DND-41 (cell line): Measurements from ENCODE around the gene TPH1.

ENCODE experiments used
- ATAC-seq: fragments of 200-7000 bp; cut with Tn5 transposase; 3 replicates; pipeline ENCODE4 v1.9.1; 2021; ENCODE audit warnings: low read depth; ENCODE audit not compliant: insufficient read depth
- DNase-seq: peaks from one replicate; pipeline ENCODE4 v3.0.0-alpha.2; 2020
- H2AFZ ChIP-seq: 2 replicates; pipeline ENCODE4 v1.6.0; 2012; ENCODE audit warnings: low read depth, low read length
- H3K27ac ChIP-seq: 2 replicates; pipeline ENCODE4 v1.5.1; 2012; ENCODE audit warnings: low read length, inconsistent platforms
- H3K27me3 ChIP-seq: fragments of 200-600 bp; sonication (generic); 2 replicates; pipeline ENCODE4 v1.6.0; 2012; ENCODE audit warnings: low read length, mild to moderate bottlenecking, inconsistent platforms; ENCODE audit not compliant: insufficient read depth, poor library complexity
- H3K36me3 ChIP-seq: 2 replicates; pipeline ENCODE4 v1.5.1; 2012; ENCODE audit warnings: low read length, inconsistent platforms; ENCODE audit not compliant: insufficient read depth
- H3K4me1 ChIP-seq: 2 replicates; pipeline ENCODE4 v1.5.1; 2012; ENCODE audit warnings: mild to moderate bottlenecking, low read length; ENCODE audit not compliant: insufficient read depth
- H3K4me2 ChIP-seq: 2 replicates; pipeline ENCODE4 v1.6.0; 2012; ENCODE audit warnings: mild to moderate bottlenecking, moderate library complexity, low read length, inconsistent platforms; ENCODE audit not compliant: insufficient read depth
- H3K4me3 ChIP-seq, 2 experiments: fragments of 200-600 bp in 1 of 2; shearing (Covaris generic) in 1 of 2; 2 replicates each; pipeline ENCODE4 v1.5.1; 2012 to 2016; ENCODE audit warnings: inconsistent platforms in 2 of 2, low read length in 2 of 2, mild to moderate bottlenecking in 2 of 2, low read depth in 1 of 2, moderate library complexity in 1 of 2
- H3K79me2 ChIP-seq: 2 replicates; pipeline ENCODE4 v1.6.0; 2012; ENCODE audit warnings: low read length, inconsistent platforms; ENCODE audit not compliant: insufficient read depth
- H3K9ac ChIP-seq: 2 replicates; pipeline ENCODE4 v1.6.0; 2012; ENCODE audit warnings: low read depth, mild to moderate bottlenecking, inconsistent platforms, low read length, moderate library complexity
- H3K9me3 ChIP-seq: 2 replicates; pipeline ENCODE4 v1.5.1; 2012; ENCODE audit warnings: low read length, moderate library complexity, mild to moderate bottlenecking, inconsistent platforms; ENCODE audit not compliant: insufficient read depth, severe bottlenecking
- H4K20me1 ChIP-seq: 2 replicates; pipeline ENCODE4 v1.6.0; 2012; ENCODE audit warnings: low read length; ENCODE audit not compliant: insufficient read depth
- CTCF ChIP-seq: IDR thresholded peaks from 2 replicates; pipeline ENCODE4 v1.5.1; 2012; ENCODE audit warnings: borderline replicate concordance, low read length, moderate library complexity, mild to moderate bottlenecking; ENCODE audit not compliant: poor library complexity, severe bottlenecking; ENCODE audit errors: extremely low read depth
- EZH2 ChIP-seq: IDR thresholded peaks from 3 replicates; pipeline ENCODE4 v1.6.1; 2012; ENCODE audit warnings: borderline replicate concordance, low read depth, mild to moderate bottlenecking, moderate library complexity, low read length, inconsistent platforms; ENCODE audit not compliant: severe bottlenecking

The TPH1 gene

GRCh38 chr11:18078909-18079308 is 32.8 kb upstream of the TPH1 start:
- Histone ChIP-seq H3K4me1 (no peaks in the 10 kb centered on the region), H3K9me3 (no peaks in the 10 kb centered on the region), H3K27ac (no peak overlapping the region), H3K4me3 (no peak overlapping the region), H3K27me3 (no peaks in the 10 kb centered on the region), H3K79me2 (no peaks in the 10 kb centered on the region), H3K36me3 (peaks cover 49% of the 10 kb centered on the region), H3K9ac (no peak overlapping the region), H2AFZ (no peak overlapping the region), H4K20me1 (no peaks in the 10 kb centered on the region), H3K4me2 (no peak overlapping the region)
- no peak for DNase-seq
- ATAC-seq: no peak
- no peak for TF ChIP-seq EZH2

- DNase-seq (no peak), ATAC-seq (no peak)
- Histone ChIP-seq H3K9me3 (no peaks in the 10 kb centered on the region), H3K79me2 (no peaks in the 10 kb centered on the region), H4K20me1 (no peaks in the 10 kb centered on the region), H3K27me3 (no peaks in the 10 kb centered on the region), H3K4me1 (no peaks in the 10 kb centered on the region), H3K36me3 (peaks cover 18% of the 10 kb centered on the region), H3K9ac (no peak overlapping the region), H3K4me2 (no peak overlapping the region), H2AFZ (no peak overlapping the region), H3K4me3 (no peak overlapping the region), H3K27ac (no peak overlapping the region)
- TF ChIP-seq CTCF (no peak), EZH2 (no peak)
Measured at GRCh38 chr11:18075444-18075843, 29.4 kb upstream of the TPH1 start.

GRCh38 chr11:18071098-18071705 is 25.1 kb upstream of the TPH1 start:
- ATAC-seq: no peak

More at GRCh38 chr11:18071098-18071705, 25.1 kb upstream of the TPH1 start:
- Histone ChIP-seq H4K20me1 (no peaks in the 10 kb centered on the region), H3K9ac (no peak overlapping the region), H2AFZ (no peak overlapping the region), H3K36me3 (peaks cover 7% of the 10 kb centered on the region; the same call in 1 of the 2 replicates), H3K4me3 (no peak overlapping the region), H3K9me3 (no peaks in the 10 kb centered on the region), H3K4me1 (no peaks in the 10 kb centered on the region), H3K27me3 (no peaks in the 10 kb centered on the region), H3K79me2 (no peaks in the 10 kb centered on the region), H3K27ac (no peak overlapping the region), H3K4me2 (no peak overlapping the region)
- DNase-seq: no peak
- TF ChIP-seq CTCF: no peak
- TF ChIP-seq EZH2: no peak
